H1 (cell line): ENCODE data around the gene PLCB3. TPM values are rescaled to one million over a fixed set of nuclear protein-coding genes. Genes with fewer than 3 reads are reported as not detected.

Experiments
- polyA plus RNA-seq, 7 experiments: library from polyadenylated mRNA; depleted of rRNA in 3 of 7; stranded (reverse) in 5 of 7; unstranded in 2 of 7; fragments of >200 nt in 5 of 7; fragments of 200-250 nt in 2 of 7; gene quantifications; 1 replicate in 5 of 7; 2 replicates in 1 of 7; 4 replicates in 1 of 7; pipeline versions ENCODE4 v1.2.1 to v1.2.3, GENCODE V29; 2011 to 2013; ENCODE audit warnings: missing spikeins in 2 of 7, mixed read lengths in 2 of 7
- total RNA-seq: library from RNA; stranded (reverse); fragmentation: NEBNext Ultra II Directional; extraction: Animal tissue kit (Norgen Biotek cat#: 25700); gene quantifications from 2 replicates; pipeline ENCODE4 v1.2.1, GENCODE V29; 2021
- TF ChIP-seq, protein P1 (sequence below): IDR thresholded peaks from 2 replicates; pipeline ENCODE4 v1.6.1; 2012; ENCODE audit warnings: inconsistent platforms

The PLCB3 gene
- total and polyA plus RNA-seq, 2 of the 8 experiments (the other 6 are each of a cell fraction or from before 2014, with no cell fraction given): 47.2 to 104 TPM

DNA sequence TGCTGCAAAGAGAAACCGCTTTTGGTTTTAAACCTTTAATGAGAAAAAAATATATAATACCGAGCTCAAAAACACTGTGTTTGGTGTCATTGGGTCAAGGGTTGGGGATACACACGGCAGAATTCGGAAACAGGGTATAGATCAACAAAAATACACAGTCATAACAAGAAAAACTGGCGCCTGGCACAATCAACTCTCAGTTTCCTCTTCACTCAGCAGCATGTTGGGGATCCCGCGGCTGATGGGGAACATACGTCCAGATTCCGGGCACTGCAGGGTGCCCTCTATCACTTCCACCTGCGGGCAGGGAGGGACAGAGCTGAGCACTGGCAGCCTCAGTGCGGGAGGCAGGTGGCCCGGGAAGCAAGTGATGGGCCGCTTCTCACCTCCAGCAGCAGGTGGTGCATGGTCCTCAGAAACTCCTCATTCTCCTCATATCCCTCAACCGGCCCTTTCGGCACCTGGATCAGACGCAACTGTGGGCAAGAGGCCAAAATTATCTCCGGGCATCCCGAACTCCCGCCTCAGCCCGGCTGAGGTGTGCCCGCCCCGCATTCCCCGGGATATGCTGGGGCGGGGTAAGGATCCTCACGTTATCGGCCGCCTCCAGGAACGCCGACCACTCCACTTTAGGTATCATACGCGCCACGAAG is 65.5 kb downstream of the PLCB3 start (continued):
- TF ChIP-seq, protein P1, sequence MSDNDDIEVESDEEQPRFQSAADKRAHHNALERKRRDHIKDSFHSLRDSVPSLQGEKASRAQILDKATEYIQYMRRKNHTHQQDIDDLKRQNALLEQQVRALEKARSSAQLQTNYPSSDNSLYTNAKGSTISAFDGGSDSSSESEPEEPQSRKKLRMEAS: peak; percentile 15; the same call in 1 of the 2 replicates
